IMR-90 (cell line): ENCODE results near the gene RALGAPA1.

Experiments
- BHLHE40 ChIP-seq: fragments of 150-350 bp; IDR thresholded peaks from 2 replicates; pipeline ENCODE4 v1.6.1; 2016; ENCODE audit warnings: mild to moderate bottlenecking, low read depth, low read length
- MAZ ChIP-seq: IDR thresholded peaks from 2 replicates; pipeline ENCODE4 v1.6.1; 2012; ENCODE audit warnings: low read depth, mild to moderate bottlenecking, low read length, improper control_type of control experiment, moderate library complexity, borderline replicate concordance
- MXI1 ChIP-seq: IDR thresholded peaks from 2 replicates; pipeline ENCODE4 v1.6.1; 2012; ENCODE audit warnings: low read depth, mild to moderate bottlenecking, low read length, moderate library complexity, borderline replicate concordance
- RAD21 ChIP-seq: IDR thresholded peaks from 2 replicates; pipeline ENCODE4 v1.6.1; 2012; ENCODE audit warnings: low read length, improper control_type of control experiment
- TF ChIP-seq, protein P1 (sequence below): fragments of 150-350 bp; IDR thresholded peaks from 2 replicates; pipeline ENCODE4 v1.6.1; 2017; ENCODE audit warnings: mild to moderate bottlenecking, antibody characterized with exemption, low read length, low read depth
- TF ChIP-seq, protein P2 (sequence below): conservative IDR thresholded peaks from 2 replicates; pipeline ENCODE4 v1.5.1; 2012; ENCODE audit warnings: mild to moderate bottlenecking, low read depth, low read length, improper control_type of control experiment

DNA sequence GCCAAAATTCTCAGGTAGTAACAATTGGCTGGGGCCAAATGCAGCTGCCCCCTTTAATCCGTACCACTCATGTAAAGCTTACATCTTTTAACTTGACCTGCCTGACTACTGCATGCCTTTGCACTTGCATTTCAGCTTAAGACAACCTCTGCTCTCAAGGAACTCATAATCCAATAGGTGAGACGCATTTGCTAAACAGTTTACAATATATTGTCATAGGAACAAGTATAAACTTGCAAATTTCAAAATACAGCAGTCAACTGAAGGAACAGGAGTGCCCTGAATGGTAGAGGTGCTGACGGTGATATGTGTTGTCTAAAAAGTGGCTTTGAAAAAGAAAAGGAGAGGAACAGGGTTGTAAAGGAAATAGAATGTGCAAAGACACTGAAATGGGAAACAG lies 13.4 kb upstream of the RALGAPA1 start:
- no peak for TF ChIP-seq MAZ
- TF ChIP-seq, protein P1, sequence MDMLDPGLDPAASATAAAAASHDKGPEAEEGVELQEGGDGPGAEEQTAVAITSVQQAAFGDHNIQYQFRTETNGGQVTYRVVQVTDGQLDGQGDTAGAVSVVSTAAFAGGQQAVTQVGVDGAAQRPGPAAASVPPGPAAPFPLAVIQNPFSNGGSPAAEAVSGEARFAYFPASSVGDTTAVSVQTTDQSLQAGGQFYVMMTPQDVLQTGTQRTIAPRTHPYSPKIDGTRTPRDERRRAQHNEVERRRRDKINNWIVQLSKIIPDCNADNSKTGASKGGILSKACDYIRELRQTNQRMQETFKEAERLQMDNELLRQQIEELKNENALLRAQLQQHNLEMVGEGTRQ, result no peak
- TF ChIP-seq, protein P2, sequence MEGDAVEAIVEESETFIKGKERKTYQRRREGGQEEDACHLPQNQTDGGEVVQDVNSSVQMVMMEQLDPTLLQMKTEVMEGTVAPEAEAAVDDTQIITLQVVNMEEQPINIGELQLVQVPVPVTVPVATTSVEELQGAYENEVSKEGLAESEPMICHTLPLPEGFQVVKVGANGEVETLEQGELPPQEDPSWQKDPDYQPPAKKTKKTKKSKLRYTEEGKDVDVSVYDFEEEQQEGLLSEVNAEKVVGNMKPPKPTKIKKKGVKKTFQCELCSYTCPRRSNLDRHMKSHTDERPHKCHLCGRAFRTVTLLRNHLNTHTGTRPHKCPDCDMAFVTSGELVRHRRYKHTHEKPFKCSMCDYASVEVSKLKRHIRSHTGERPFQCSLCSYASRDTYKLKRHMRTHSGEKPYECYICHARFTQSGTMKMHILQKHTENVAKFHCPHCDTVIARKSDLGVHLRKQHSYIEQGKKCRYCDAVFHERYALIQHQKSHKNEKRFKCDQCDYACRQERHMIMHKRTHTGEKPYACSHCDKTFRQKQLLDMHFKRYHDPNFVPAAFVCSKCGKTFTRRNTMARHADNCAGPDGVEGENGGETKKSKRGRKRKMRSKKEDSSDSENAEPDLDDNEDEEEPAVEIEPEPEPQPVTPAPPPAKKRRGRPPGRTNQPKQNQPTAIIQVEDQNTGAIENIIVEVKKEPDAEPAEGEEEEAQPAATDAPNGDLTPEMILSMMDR, result no peak
- TF ChIP-seq RAD21, result no peak
- no peak for TF ChIP-seq MXI1
- TF ChIP-seq BHLHE40, result no peak
